ENCODE measurements around the gene FGD5. TPM values are rescaled to one million over a fixed set of nuclear protein-coding genes. Genes with fewer than 3 reads are reported as not detected.

Gene FGD5
- total and polyA plus RNA-seq, 2 donors (not counting 1 experiment from before 2014, with no cell fraction given): 0.03 to 0.50 TPM

- H3K4me2 ChIP-seq (ENCODE audit: extremely low read depth, insufficient read depth, low read length): no peak overlapping the region
- H4K20me1 ChIP-seq (ENCODE audit: control insufficient read depth, extremely low read depth, insufficient read depth, low read length): no peaks in the 10 kb centered on the region
- TF ChIP-seq CTCF (conservative IDR thresholded peaks at IDR 0.05 in 1 of 2, IDR thresholded peaks at IDR 0.05 in 1 of 2; ENCODE audit: low read depth in 1 of 2, low read length in 2 of 2): no peak
- no peak for TF ChIP-seq EZH2 (IDR thresholded peaks at IDR 0.05; ENCODE audit: low read length, missing control alignments)
- H3K27me3 ChIP-seq (ENCODE audit: control insufficient read depth, insufficient read depth, low read length): no peaks in the 10 kb centered on the region
- no peak overlapping the region for H3K27ac ChIP-seq (ENCODE audit: insufficient read depth, low read length)
- no peak overlapping the region for H3K4me3 ChIP-seq (replicated peaks in 1 of 4; ENCODE audit: control extremely low read depth in 1 of 4, insufficient read depth in 1 of 4, low read depth in 3 of 4, low read length in 4 of 4)
- H3K36me3 ChIP-seq (ENCODE audit: control insufficient read depth, insufficient read depth, low read length): no peaks in the 10 kb centered on the region
- DNase-seq (ENCODE audit: low read depth in 2 of 2): no peak
- H3K79me2 ChIP-seq (ENCODE audit: control insufficient read depth, insufficient read depth, low read length): no peaks in the 10 kb centered on the region
- no peaks in the 10 kb centered on the region for H3K4me1 ChIP-seq (ENCODE audit: control insufficient read depth, extremely low read depth, insufficient read depth, low read length)
- H3K9me3 ChIP-seq (ENCODE audit: control insufficient read depth, insufficient read depth, low read depth, low read length): no peaks in the 10 kb centered on the region
- H3K9ac ChIP-seq (ENCODE audit: insufficient read depth, low read length): no peak overlapping the region
- no peak overlapping the region for H2AFZ ChIP-seq (ENCODE audit: low read length)
Measured at GRCh38 chr3:14822134-14822533, 3.4 kb downstream of the FGD5 start.

- no peaks in the 10 kb centered on the region for H4K20me1 ChIP-seq (ENCODE audit: control insufficient read depth, extremely low read depth, insufficient read depth, low read length)
- no peaks in the 10 kb centered on the region for H3K4me1 ChIP-seq (ENCODE audit: control insufficient read depth, extremely low read depth, insufficient read depth, low read length)
- TF ChIP-seq EZH2 (IDR thresholded peaks at IDR 0.05; ENCODE audit: low read length, missing control alignments) (no peak), CTCF (conservative IDR thresholded peaks at IDR 0.05 in 1 of 2, IDR thresholded peaks at IDR 0.05 in 1 of 2; ENCODE audit: low read depth in 1 of 2, low read length in 2 of 2) (no peak)
Measured at GRCh38 chr3:14822670-14823390, 4.1 kb downstream of the FGD5 start.

GRCh38 chr3:14823393-14823792 lies 4.6 kb downstream of the FGD5 start:
- no peak overlapping the region for H2AFZ ChIP-seq (ENCODE audit: low read length)
- no peak overlapping the region for H3K4me2 ChIP-seq (ENCODE audit: extremely low read depth, insufficient read depth, low read length)
- no peaks in the 10 kb centered on the region for H3K4me1 ChIP-seq (ENCODE audit: control insufficient read depth, extremely low read depth, insufficient read depth, low read length)
- H3K36me3 ChIP-seq (ENCODE audit: control insufficient read depth, insufficient read depth, low read length): no peaks in the 10 kb centered on the region
- no peaks in the 10 kb centered on the region for H3K79me2 ChIP-seq (ENCODE audit: control insufficient read depth, insufficient read depth, low read length)
- no peaks in the 10 kb centered on the region for H3K27me3 ChIP-seq (ENCODE audit: control insufficient read depth, insufficient read depth, low read length)
- DNase-seq (ENCODE audit: low read depth in 2 of 2): no peak
- no peak overlapping the region for H3K9ac ChIP-seq (ENCODE audit: insufficient read depth, low read length)
- no peak for TF ChIP-seq CTCF (conservative IDR thresholded peaks at IDR 0.05 in 1 of 2, IDR thresholded peaks at IDR 0.05 in 1 of 2; ENCODE audit: low read depth in 1 of 2, low read length in 2 of 2)
- TF ChIP-seq EZH2 (IDR thresholded peaks at IDR 0.05; ENCODE audit: low read length, missing control alignments): no peak
- H4K20me1 ChIP-seq (ENCODE audit: control insufficient read depth, extremely low read depth, insufficient read depth, low read length): no peaks in the 10 kb centered on the region
- no peak overlapping the region for H3K27ac ChIP-seq (ENCODE audit: insufficient read depth, low read length)
- no peaks in the 10 kb centered on the region for H3K9me3 ChIP-seq (ENCODE audit: control insufficient read depth, insufficient read depth, low read depth, low read length)
- H3K4me3 ChIP-seq (replicated peaks in 1 of 4; ENCODE audit: control extremely low read depth in 1 of 4, insufficient read depth in 1 of 4, low read depth in 3 of 4, low read length in 4 of 4): no peak overlapping the region

More at GRCh38 chr3:14822670-14823390, 4.1 kb downstream of the FGD5 start:
- no peak overlapping the region for H3K27ac ChIP-seq (ENCODE audit: insufficient read depth, low read length)
- H3K9ac ChIP-seq (ENCODE audit: insufficient read depth, low read length): no peak overlapping the region
- H3K9me3 ChIP-seq (ENCODE audit: control insufficient read depth, insufficient read depth, low read depth, low read length): no peaks in the 10 kb centered on the region
- DNase-seq (ENCODE audit: low read depth in 2 of 2): no peak
- no peak overlapping the region for H3K4me2 ChIP-seq (ENCODE audit: extremely low read depth, insufficient read depth, low read length)
- no peaks in the 10 kb centered on the region for H3K36me3 ChIP-seq (ENCODE audit: control insufficient read depth, insufficient read depth, low read length)
- H3K79me2 ChIP-seq (ENCODE audit: control insufficient read depth, insufficient read depth, low read length): no peaks in the 10 kb centered on the region
- no peaks in the 10 kb centered on the region for H3K27me3 ChIP-seq (ENCODE audit: control insufficient read depth, insufficient read depth, low read length)
- H2AFZ ChIP-seq (ENCODE audit: low read length): no peak overlapping the region
- H3K4me3 ChIP-seq (replicated peaks in 1 of 4; ENCODE audit: control extremely low read depth in 1 of 4, insufficient read depth in 1 of 4, low read depth in 3 of 4, low read length in 4 of 4): no peak overlapping the region
